Hepatocyte (in vitro differentiated cells): ENCODE data around the gene CYP27A1. TPM values are rescaled to one million over a fixed set of nuclear protein-coding genes. Genes with fewer than 3 reads are reported as not detected.

Experiments used
- DNase-seq: peaks from one replicate; pipeline ENCODE4 v3.0.0-alpha.2; 2016; ENCODE audit warnings: low spot score
- H2AFZ ChIP-seq: fragments of 200-600 bp; sonication (generic); 2 replicates; pipeline ENCODE4 v1.6.0; 2016; ENCODE audit warnings: antibody characterized with exemption, mild to moderate bottlenecking
- H3K27ac ChIP-seq: fragments of 200-600 bp; sonication (generic); 2 replicates; pipeline ENCODE4 v1.5.1; 2016; ENCODE audit warnings: mild to moderate bottlenecking
- H3K27me3 ChIP-seq: fragments of 200-600 bp; sonication (generic); 2 replicates; pipeline ENCODE4 v1.6.1; 2016
- H3K36me3 ChIP-seq: fragments of 200-600 bp; sonication (generic); replicated peaks from 2 replicates; pipeline ENCODE4 v1.5.1; 2016; ENCODE audit warnings: low read depth; ENCODE audit not compliant: insufficient read depth
- H3K4me1 ChIP-seq: fragments of 200-600 bp; sonication (generic); 2 replicates; pipeline ENCODE4 v1.5.1; 2016; ENCODE audit warnings: mild to moderate bottlenecking, moderate library complexity; ENCODE audit not compliant: insufficient read depth
- H3K4me2 ChIP-seq: fragments of 200-600 bp; sonication (generic); 2 replicates; pipeline ENCODE4 v1.6.0; 2016
- H3K4me3 ChIP-seq: fragments of 200-600 bp; sonication (generic); 2 replicates; pipeline ENCODE4 v1.5.1; 2016; ENCODE audit warnings: mild to moderate bottlenecking
- H3K79me2 ChIP-seq: fragments of 200-600 bp; sonication (generic); 2 replicates; pipeline ENCODE4 v1.6.0; 2017; ENCODE audit warnings: mild to moderate bottlenecking
- H3K9me2 ChIP-seq: fragments of 200-600 bp; sonication (generic); replicated peaks from 2 replicates; pipeline ENCODE4 v1.6.0; 2017; ENCODE audit warnings: mild to moderate bottlenecking; ENCODE audit not compliant: insufficient read depth
- H3K9me3 ChIP-seq: fragments of 200-600 bp; sonication (generic); 2 replicates; pipeline ENCODE4 v1.5.1; 2016; ENCODE audit warnings: low read depth, mild to moderate bottlenecking
- H4K20me1 ChIP-seq: fragments of 200-600 bp; sonication (generic); 2 replicates; pipeline ENCODE4 v1.6.0; 2016; ENCODE audit warnings: mild to moderate bottlenecking; ENCODE audit not compliant: insufficient read depth, poor library complexity, severe bottlenecking
- CTCF ChIP-seq: fragments of 200-600 bp; sonication (generic); IDR thresholded peaks from 2 replicates; pipeline ENCODE4 v1.5.1; 2016; ENCODE audit warnings: antibody characterized with exemption, mild to moderate bottlenecking; ENCODE audit not compliant: poor library complexity
- EZH2 ChIP-seq: fragments of 200-600 bp; sonication (generic); IDR thresholded peaks from 2 replicates; pipeline ENCODE4 v1.6.1; 2016; ENCODE audit warnings: antibody characterized with exemption, mild to moderate bottlenecking, borderline replicate concordance
- EZH2phosphoT487 ChIP-seq: fragments of 200-600 bp; sonication (generic); IDR thresholded peaks from one replicate; pipeline ENCODE4 v1.6.1; 2018; ENCODE audit warnings: antibody characterized with exemption, mild to moderate bottlenecking, low read depth, moderate library complexity; ENCODE audit not compliant: unreplicated experiment, severe bottlenecking
- WGBS: methylation state at CpG from one replicate; pipeline ENCODE4 v1.1.6; 2016; ENCODE audit warnings: low lambda C conversion rate; ENCODE audit errors: missing lambda C conversion rate; 5-methylcytosine and 5-hydroxymethylcytosine counted together
- polyA plus RNA-seq: library from polyadenylated mRNA; unstranded; fragments of >200 nt; fragmentation: Nextera tagmentation; extraction: Ambion mirVana; gene quantifications from 2 replicates; pipeline ENCODE4 v1.2.1, GENCODE V29; 2016
- total RNA-seq: library from RNA; depleted of rRNA; stranded (reverse); fragments of >200 nt; gene quantifications from 2 replicates; pipeline ENCODE4 v1.2.3, GENCODE V29; 2014

Gene CYP27A1
- total and polyA plus RNA-seq, 2 experiments from 2014 or later, result 34.5 to 44.8 TPM

GRCh38 chr2:218859556-218859987 lies 77.6 kb downstream of the CYP27A1 start, which contains the start of gene WNT6:
Gene WNT6, plus strand, starts transcription at chr2:218859805. Its CDS starts 233 bp downstream, at chr2:218860038.
- DNase-seq, result no peak
- H4K20me1 ChIP-seq, result no peaks in the 10 kb centered on the region
- TF ChIP-seq EZH2phosphoT487, result no peak
- TF ChIP-seq EZH2, result no peak
- TF ChIP-seq CTCF, result no peak
- H3K4me1 ChIP-seq, result peaks cover 23% of the 10 kb centered on the region
- H3K79me2 ChIP-seq, result no peaks in the 10 kb centered on the region
- peak within 1 kb of the TSS; percentile 15 for H2AFZ ChIP-seq
- peaks cover 82% of the 10 kb centered on the region for H3K27me3 ChIP-seq
- no peaks in the 10 kb centered on the region for H3K9me2 ChIP-seq
- no peaks in the 10 kb centered on the region for H3K36me3 ChIP-seq
- no peaks in the 10 kb centered on the region for H3K9me3 ChIP-seq
- peak within 1 kb of the TSS; percentile 84 for H3K4me2 ChIP-seq
- no peak within 1 kb of the TSS for H3K27ac ChIP-seq
- no peak within 1 kb of the TSS for H3K4me3 ChIP-seq
- no CpG with 5 or more reads among the region's 64 CpGs for WGBS

GRCh38 chr2:218859988-218860831 lies 78.3 kb downstream of the CYP27A1 start:
- peak; percentile 85 for TF ChIP-seq EZH2
- TF ChIP-seq EZH2phosphoT487, result no peak
- Histone ChIP-seq H3K79me2 (no peaks in the 10 kb centered on the region), H3K4me2 (peak overlapping the region; percentile 84), H3K36me3 (no peaks in the 10 kb centered on the region), H3K4me3 (no peak overlapping the region), H2AFZ (peak overlapping the region; percentile 15), H4K20me1 (no peaks in the 10 kb centered on the region), H3K9me3 (no peaks in the 10 kb centered on the region), H3K27me3 (peaks cover 76% of the 10 kb centered on the region), H3K9me2 (no peaks in the 10 kb centered on the region), H3K4me1 (peaks cover 23% of the 10 kb centered on the region), H3K27ac (no peak overlapping the region)
- DNase-seq, result no peak
- WGBS, result 7% methylated on average over 22 of the region's 47 CpGs

GRCh38 chr2:218860950-218861381 lies 79.0 kb downstream of the CYP27A1 start:
- H2AFZ ChIP-seq, result no peak overlapping the region
- H3K4me3 ChIP-seq, result no peak overlapping the region
- H3K9me3 ChIP-seq, result no peaks in the 10 kb centered on the region
- H3K27ac ChIP-seq, result no peak overlapping the region
- under 1% methylated on average over 21 of the region's 21 CpGs for WGBS
- TF ChIP-seq EZH2phosphoT487, result no peak
- no peak for TF ChIP-seq CTCF
- no peak for TF ChIP-seq EZH2
- peak; percentile 71 for DNase-seq
- no peaks in the 10 kb centered on the region for H4K20me1 ChIP-seq
- H3K27me3 ChIP-seq, result peaks cover 68% of the 10 kb centered on the region
- H3K9me2 ChIP-seq, result no peaks in the 10 kb centered on the region
- H3K4me2 ChIP-seq, result peak overlapping the region; percentile 84
- no peaks in the 10 kb centered on the region for H3K79me2 ChIP-seq
- peaks cover 23% of the 10 kb centered on the region for H3K4me1 ChIP-seq
- H3K36me3 ChIP-seq, result no peaks in the 10 kb centered on the region

GRCh38 chr2:218861645-218862318 lies 79.8 kb downstream of the CYP27A1 start:
- H3K4me1 ChIP-seq, result peaks cover 23% of the 10 kb centered on the region

More at GRCh38 chr2:218861645-218862318, 79.8 kb downstream of the CYP27A1 start:
- Histone ChIP-seq H3K27ac (no peak overlapping the region), H3K4me3 (no peak overlapping the region), H2AFZ (no peak overlapping the region), H3K79me2 (no peaks in the 10 kb centered on the region), H3K4me2 (peak overlapping the region; percentile 84), H3K9me3 (no peaks in the 10 kb centered on the region), H4K20me1 (no peaks in the 10 kb centered on the region), H3K9me2 (no peaks in the 10 kb centered on the region), H3K36me3 (no peaks in the 10 kb centered on the region), H3K27me3 (peaks cover 67% of the 10 kb centered on the region)
- TF ChIP-seq CTCF (no peak), EZH2 (no peak), EZH2phosphoT487 (no peak)
- no peak for DNase-seq
- WGBS, result 65% methylated on average over 7 of the region's 7 CpGs
